Measurements from ENCODE around the gene FAM151B.

- TF ChIP-seq CTCF (IDR thresholded peaks at IDR 0.05; ENCODE audit: insufficient read depth, low read length) (no peak), GABPA (IDR thresholded peaks at IDR 0.05; ENCODE audit: low read depth) (no peak)
Observed at GRCh38 chr5:80468131-80468530, 19.8 kb upstream of the FAM151B start.
